ENCODE data around the gene C2CD4C.

C2CD4C gene

DNA sequence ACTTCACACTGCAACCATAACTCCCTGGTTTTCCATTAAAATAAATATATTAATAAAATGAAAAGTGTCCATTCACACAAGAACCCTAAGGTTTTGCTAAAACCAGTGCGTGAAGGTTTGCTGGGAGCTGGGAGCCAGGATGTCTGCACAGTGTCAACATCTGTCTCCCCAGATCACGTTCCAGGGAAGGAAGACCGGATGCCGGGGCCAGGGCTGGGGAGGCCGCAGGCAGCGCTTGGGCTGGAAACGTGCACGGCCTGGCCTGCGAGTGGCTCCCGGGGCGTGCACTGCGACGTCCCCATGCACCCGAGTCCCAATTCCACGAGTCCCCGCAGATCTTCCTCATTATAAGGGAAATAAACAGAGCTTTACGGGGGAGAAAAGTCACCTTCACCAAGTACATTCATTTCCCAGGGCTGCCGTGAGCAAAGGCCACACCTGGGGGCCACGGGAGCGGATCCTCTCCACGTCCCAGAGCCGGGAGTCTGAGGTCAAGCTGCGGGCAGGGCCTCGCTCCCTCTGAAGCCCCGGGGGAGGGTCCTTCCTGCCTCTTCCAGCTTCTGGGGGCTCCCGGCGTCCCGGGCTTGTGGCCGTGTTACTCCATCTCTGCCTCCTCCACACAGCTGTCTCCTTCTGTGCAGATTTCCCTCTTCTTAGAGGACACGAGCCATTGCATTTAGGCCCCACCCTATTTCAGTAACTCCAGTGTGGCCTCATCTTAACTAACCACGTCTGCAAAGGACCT is 39.0 kb upstream of the C2CD4C start:
- no peaks in the 10 kb centered on the region for H3K27me3 ChIP-seq (ENCODE audit: control insufficient read depth, insufficient read depth, low read length)
- H3K9ac ChIP-seq (ENCODE audit: low read depth, low read length): no peak overlapping the region
- H3K4me3 ChIP-seq (ENCODE audit: low read depth, low read length): no peak overlapping the region
- H3K36me3 ChIP-seq (ENCODE audit: control insufficient read depth, insufficient read depth, low read length): peaks cover 10% of the 10 kb centered on the region
- H3K9me3 ChIP-seq (ENCODE audit: control insufficient read depth, insufficient read depth, low read length): no peaks in the 10 kb centered on the region
- no peaks in the 10 kb centered on the region for H3K4me1 ChIP-seq (ENCODE audit: control insufficient read depth, insufficient read depth, low read length)

DNA sequence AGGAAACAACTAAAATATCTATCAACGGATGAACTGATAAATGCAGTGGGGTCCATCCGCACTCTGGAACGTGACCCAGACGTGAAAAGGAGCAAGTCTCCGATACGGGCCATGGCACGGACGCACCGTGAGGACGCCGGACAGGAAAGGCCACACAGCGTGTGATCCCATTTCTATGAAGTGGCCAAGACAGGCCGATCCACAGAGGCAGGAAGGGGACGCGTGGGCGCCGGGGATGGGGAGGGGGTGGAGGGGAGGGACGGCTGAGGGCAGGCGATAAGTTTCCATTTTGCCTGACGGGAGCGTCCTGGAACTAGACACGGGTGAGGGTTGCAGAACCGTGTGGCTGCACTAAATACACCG is 38.1 kb upstream of the C2CD4C start:
- Histone ChIP-seq H3K9me3 (ENCODE audit: control insufficient read depth, insufficient read depth, low read length) (no peaks in the 10 kb centered on the region), H3K4me1 (ENCODE audit: control insufficient read depth, insufficient read depth, low read length) (no peaks in the 10 kb centered on the region), H3K4me3 (ENCODE audit: low read depth, low read length) (no peak overlapping the region), H3K9ac (ENCODE audit: low read depth, low read length) (no peak overlapping the region), H3K27me3 (ENCODE audit: control insufficient read depth, insufficient read depth, low read length) (no peaks in the 10 kb centered on the region), H3K36me3 (ENCODE audit: control insufficient read depth, insufficient read depth, low read length) (peaks cover 10% of the 10 kb centered on the region)

DNA sequence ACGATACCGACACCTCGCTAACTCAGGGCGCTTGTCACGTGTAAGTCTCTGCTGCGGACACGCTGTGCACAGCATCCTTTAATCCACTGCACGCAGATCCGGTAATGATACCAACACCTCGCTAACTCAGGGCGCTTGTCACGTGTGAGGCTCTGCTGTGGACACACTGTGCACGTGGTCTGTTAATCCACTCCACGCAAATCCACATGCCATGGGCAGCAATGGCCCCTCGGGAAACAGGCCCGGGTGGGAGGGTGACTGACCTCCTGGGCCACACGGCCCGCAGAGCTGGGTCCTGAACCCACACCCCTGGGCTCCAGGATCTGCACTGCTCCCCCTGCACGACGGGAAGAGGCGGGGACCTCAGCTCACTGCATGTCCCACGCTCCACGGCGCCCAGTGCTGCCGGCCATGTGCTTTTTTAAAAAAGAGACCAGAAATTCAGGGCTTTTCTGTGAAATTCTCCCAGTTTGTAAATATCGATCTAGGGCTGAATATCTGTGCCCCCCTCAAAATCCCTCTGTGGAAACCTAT is 35.8 kb upstream of the C2CD4C start:
- Histone ChIP-seq H3K4me3 (ENCODE audit: low read depth, low read length) (no peak overlapping the region), H3K9ac (ENCODE audit: low read depth, low read length) (no peak overlapping the region), H3K36me3 (ENCODE audit: control insufficient read depth, insufficient read depth, low read length) (peaks cover 3% of the 10 kb centered on the region), H3K27me3 (ENCODE audit: control insufficient read depth, insufficient read depth, low read length) (no peaks in the 10 kb centered on the region), H3K4me1 (ENCODE audit: control insufficient read depth, insufficient read depth, low read length) (no peaks in the 10 kb centered on the region), H3K9me3 (ENCODE audit: control insufficient read depth, insufficient read depth, low read length) (no peaks in the 10 kb centered on the region)

DNA sequence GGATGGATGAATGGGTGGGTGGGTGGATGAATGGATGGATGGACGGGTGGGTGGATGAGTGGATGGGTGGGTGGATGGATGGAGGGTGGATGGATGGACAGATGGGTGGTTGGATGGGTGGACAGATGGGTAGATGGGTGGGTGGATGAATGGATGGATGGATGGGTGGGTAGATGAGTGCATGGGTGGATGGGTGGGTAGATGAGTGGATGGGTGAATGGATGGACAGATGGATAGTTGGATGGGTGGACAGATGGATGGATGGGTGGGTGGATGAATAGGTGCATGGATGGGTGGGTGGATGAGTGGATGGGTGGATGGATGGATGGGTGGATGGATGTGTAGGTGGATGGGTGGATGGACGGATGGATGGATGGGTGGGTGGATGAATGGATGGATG is 34.1 kb upstream of the C2CD4C start:
- Histone ChIP-seq H3K9me3 (ENCODE audit: control insufficient read depth, insufficient read depth, low read length) (no peaks in the 10 kb centered on the region), H3K4me1 (ENCODE audit: control insufficient read depth, insufficient read depth, low read length) (no peaks in the 10 kb centered on the region), H3K36me3 (ENCODE audit: control insufficient read depth, insufficient read depth, low read length) (peaks cover 2% of the 10 kb centered on the region), H3K4me3 (ENCODE audit: low read depth, low read length) (no peak overlapping the region), H3K27me3 (ENCODE audit: control insufficient read depth, insufficient read depth, low read length) (no peaks in the 10 kb centered on the region), H3K9ac (ENCODE audit: low read depth, low read length) (no peak overlapping the region)

DNA sequence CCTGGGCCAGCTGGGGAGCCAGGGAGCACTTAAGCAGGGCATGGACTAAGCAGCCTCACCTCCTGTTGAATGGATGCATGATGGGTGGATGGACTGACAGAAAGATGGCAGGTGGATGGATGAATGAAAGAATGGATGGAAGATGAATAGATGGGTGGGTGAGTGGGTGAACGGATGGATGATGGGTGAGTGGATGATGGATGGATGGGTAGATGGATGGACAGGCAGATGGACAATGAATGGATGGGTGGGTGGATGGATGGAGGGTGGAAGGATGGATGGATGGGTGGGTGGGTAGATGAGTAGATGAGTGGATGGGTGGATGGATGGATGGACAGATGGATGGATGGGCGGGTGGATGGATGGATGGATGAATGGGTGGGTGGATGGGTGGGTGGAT is 33.1 kb upstream of the C2CD4C start:
- Histone ChIP-seq H3K4me1 (ENCODE audit: control insufficient read depth, insufficient read depth, low read length) (no peaks in the 10 kb centered on the region), H3K9ac (ENCODE audit: low read depth, low read length) (no peak overlapping the region), H3K36me3 (ENCODE audit: control insufficient read depth, insufficient read depth, low read length) (no peaks in the 10 kb centered on the region), H3K9me3 (ENCODE audit: control insufficient read depth, insufficient read depth, low read length) (no peaks in the 10 kb centered on the region), H3K4me3 (ENCODE audit: low read depth, low read length) (no peak overlapping the region), H3K27me3 (ENCODE audit: control insufficient read depth, insufficient read depth, low read length) (no peaks in the 10 kb centered on the region)

DNA sequence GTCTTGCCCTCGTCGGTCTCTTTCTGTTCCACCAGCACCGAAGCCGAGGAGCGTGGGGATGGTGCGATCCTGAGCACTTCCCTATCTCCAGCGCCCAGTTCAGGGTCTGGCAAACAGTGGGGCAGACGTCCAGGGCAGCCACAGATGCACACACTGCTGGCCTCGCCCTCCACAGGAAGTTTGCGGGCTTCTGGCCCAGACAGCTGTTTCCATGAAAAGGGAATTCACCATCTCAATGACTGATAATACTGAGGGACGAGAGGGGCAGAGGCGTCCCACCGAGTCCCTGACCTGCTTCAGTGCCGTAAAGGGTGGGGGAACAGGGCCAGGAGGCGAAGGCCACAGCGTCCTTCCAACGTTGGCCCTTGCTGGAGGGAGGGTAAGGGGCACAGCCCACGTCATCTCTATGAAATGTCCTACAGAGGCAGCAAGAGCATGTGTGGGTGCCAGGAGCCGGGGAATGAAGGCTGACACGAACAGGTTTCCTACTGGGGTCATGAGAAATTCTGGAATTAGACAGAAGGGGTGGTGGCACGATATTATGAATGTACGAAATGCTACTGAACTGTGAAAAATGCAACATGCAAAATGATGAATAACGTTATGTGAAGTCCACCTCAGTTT is 32.4 kb upstream of the C2CD4C start:
- Histone ChIP-seq H3K36me3 (ENCODE audit: control insufficient read depth, insufficient read depth, low read length) (peaks cover 4% of the 10 kb centered on the region), H3K9ac (ENCODE audit: low read depth, low read length) (no peak overlapping the region), H3K4me3 (ENCODE audit: low read depth, low read length) (no peak overlapping the region), H3K9me3 (ENCODE audit: control insufficient read depth, insufficient read depth, low read length) (no peaks in the 10 kb centered on the region), H3K27me3 (ENCODE audit: control insufficient read depth, insufficient read depth, low read length) (no peaks in the 10 kb centered on the region), H3K4me1 (ENCODE audit: control insufficient read depth, insufficient read depth, low read length) (no peaks in the 10 kb centered on the region)

DNA sequence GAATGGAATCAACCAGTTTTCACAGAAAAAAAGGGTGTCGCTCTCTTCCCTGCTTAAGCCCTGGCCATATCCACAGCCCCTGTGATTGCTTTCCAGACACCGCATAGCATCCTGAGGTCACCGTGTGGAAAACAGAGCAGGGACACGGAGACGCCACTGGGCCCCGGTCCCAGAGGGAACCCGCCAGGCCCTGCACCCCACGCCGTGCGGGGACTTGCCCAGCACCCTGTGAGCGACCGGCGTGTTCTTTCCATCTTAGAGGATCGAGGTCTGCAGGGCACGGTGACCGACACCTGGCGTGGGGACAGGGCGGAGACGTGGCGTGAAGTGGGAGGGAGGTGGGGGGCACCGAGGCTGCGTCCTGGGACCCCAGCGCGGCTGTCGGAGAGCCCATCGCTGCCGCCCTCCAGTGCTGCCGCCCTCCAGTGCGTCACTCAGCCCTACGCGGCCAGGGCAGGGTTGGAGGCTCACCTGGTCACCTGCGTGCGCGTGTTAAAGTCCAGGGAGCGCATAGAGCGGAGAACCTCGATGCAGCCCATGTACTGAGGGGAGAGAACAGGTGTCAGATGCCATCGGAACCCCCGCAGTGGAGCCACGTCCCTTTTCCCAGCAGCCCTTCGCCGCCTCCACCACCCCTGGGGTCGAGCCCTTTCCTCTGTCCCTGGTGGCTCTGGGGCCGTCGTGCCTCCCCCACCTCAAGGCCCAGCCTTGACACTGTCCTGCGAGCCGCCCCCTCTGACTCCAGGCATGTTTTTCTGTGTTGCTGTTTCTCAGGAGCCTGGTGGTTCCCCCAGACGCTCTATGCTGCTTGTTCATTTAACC is 31.7 kb upstream of the C2CD4C start:
- no peaks in the 10 kb centered on the region for H3K27me3 ChIP-seq (ENCODE audit: control insufficient read depth, insufficient read depth, low read length)
- no peak overlapping the region for H3K9ac ChIP-seq (ENCODE audit: low read depth, low read length)

DNA sequence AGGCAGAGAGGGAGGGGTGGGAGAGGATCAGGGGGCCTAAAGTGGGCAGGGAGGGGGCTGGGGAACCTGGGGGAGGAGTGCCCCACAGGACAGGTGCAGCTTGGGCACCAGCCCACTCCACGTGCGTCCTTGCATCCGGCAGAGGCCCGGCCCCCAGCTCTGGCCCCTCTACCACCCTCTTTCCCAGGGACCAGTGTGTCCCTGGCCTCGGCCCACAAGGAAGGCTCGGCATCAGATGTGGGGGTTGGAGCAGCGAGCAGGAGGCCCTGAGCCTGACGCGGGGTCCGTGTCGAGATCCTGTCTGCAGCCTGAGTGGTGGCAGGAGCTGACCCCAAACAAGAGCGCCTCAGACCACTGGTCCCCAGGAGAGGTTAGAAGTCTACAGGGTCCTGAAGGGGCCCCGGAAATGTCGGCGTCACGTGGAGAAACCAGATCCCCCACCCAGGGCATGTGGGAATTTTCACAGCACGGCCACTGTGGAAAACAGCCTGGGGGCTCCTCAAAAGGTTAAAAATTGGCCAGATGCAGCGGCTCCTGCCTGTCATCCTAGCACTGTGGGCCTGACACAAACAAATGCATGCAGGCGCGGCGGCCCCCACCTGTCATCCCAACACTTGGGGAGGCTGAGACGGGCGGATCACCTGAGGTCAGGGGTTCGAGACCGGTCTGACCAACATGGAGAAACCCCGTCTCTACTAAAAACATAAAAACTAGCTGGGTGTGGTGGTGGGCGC is 30.4 kb upstream of the C2CD4C start:
- H3K27me3 ChIP-seq (ENCODE audit: control insufficient read depth, insufficient read depth, low read length): no peaks in the 10 kb centered on the region
- no peaks in the 10 kb centered on the region for H3K9me3 ChIP-seq (ENCODE audit: control insufficient read depth, insufficient read depth, low read length)
- H3K36me3 ChIP-seq (ENCODE audit: control insufficient read depth, insufficient read depth, low read length): peaks cover 12% of the 10 kb centered on the region
- H3K9ac ChIP-seq (ENCODE audit: low read depth, low read length): no peak overlapping the region
- H3K4me1 ChIP-seq (ENCODE audit: control insufficient read depth, insufficient read depth, low read length): no peaks in the 10 kb centered on the region
- no peak overlapping the region for H3K4me3 ChIP-seq (ENCODE audit: low read depth, low read length)

More for the DNA sequence above, 31.7 kb upstream of the C2CD4C start:
- H3K36me3 ChIP-seq (ENCODE audit: control insufficient read depth, insufficient read depth, low read length): peaks cover 4% of the 10 kb centered on the region
- H3K4me3 ChIP-seq (ENCODE audit: low read depth, low read length): no peak overlapping the region
- H3K4me1 ChIP-seq (ENCODE audit: control insufficient read depth, insufficient read depth, low read length): no peaks in the 10 kb centered on the region
- H3K9me3 ChIP-seq (ENCODE audit: control insufficient read depth, insufficient read depth, low read length): no peaks in the 10 kb centered on the region

DNA sequence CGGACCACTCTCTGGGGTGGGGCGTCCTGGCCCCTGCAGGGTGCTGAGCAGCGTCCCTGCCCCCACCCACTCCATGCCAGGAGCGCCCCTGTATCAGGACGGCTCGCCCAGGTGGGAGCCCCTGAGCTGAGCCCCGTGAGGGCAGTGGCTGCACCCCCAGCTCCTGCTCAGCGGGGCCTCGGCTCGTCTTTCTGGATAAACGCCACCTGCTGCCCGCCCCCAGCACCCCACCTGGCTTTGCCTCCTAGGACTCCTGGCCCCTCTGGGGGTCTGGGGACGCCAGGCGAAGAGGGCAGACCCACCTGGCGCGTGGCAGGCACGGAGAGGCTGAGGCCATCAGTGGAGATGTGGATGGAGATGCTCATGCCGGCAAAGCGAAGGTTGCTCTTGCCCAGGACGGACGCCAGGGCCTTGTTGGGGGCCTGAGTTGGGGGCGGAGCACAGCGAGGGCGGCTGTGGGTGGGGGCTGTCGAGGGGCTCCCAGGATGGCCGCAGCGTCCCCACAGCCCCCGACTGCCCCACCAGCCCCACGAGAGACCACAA is 29.5 kb upstream of the C2CD4C start:
- Histone ChIP-seq H3K9ac (ENCODE audit: low read depth, low read length) (no peak overlapping the region), H3K27me3 (ENCODE audit: control insufficient read depth, insufficient read depth, low read length) (no peaks in the 10 kb centered on the region), H3K4me1 (ENCODE audit: control insufficient read depth, insufficient read depth, low read length) (no peaks in the 10 kb centered on the region), H3K36me3 (ENCODE audit: control insufficient read depth, insufficient read depth, low read length) (peaks cover 16% of the 10 kb centered on the region), H3K9me3 (ENCODE audit: control insufficient read depth, insufficient read depth, low read length) (no peaks in the 10 kb centered on the region), H3K4me3 (ENCODE audit: low read depth, low read length) (no peak overlapping the region)

DNA sequence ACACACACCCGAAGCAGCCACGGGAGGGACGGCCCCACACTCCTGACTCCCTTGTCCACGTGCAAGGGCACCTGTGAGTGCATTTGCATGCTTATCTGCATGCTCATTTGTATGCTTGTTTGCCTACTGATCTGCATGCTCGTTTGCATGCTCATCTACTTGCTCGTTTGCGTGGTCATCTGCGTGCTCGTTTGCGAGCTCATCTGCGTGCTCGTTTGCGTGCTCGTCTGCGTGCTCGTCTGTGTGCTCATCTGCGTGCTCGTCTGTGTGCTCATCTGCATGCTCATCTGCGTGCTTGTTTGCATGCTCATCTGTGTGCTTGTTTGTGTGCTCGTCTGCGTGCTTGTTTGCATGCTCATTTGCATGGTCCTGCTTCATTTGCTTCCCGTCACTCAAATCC is 28.1 kb upstream of the C2CD4C start:
- H3K9me3 ChIP-seq (ENCODE audit: control insufficient read depth, insufficient read depth, low read length): no peaks in the 10 kb centered on the region
- no peaks in the 10 kb centered on the region for H3K27me3 ChIP-seq (ENCODE audit: control insufficient read depth, insufficient read depth, low read length)
- no peaks in the 10 kb centered on the region for H3K4me1 ChIP-seq (ENCODE audit: control insufficient read depth, insufficient read depth, low read length)
- no peak overlapping the region for H3K4me3 ChIP-seq (ENCODE audit: low read depth, low read length)
- peaks cover 16% of the 10 kb centered on the region for H3K36me3 ChIP-seq (ENCODE audit: control insufficient read depth, insufficient read depth, low read length)
- no peak overlapping the region for H3K9ac ChIP-seq (ENCODE audit: low read depth, low read length)

DNA sequence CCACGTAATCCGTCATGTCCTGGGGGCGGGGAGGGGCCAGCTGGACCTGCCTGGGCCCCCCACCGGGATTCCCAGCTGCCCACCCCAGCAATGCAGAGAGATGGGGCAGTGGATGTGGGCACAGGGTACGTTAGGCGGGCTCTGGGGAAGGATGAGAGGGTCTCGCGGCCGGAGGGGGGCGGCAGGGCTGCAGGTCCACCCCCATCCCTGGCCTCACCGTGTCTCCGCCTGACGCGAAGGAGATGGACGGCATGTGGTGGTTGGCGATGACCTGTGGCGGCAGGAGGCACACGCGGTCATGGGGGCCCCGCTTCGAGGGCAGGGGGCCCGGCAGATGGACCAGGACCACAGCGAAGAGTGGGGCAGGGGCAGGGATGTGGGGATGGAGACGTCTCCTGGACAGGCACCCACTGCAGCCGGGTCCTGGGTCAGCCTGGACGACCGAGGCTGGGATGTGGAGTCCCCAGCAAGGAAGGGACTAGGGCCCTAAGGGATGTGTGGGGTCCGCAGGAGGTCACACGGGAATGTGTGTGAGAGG is 27.5 kb upstream of the C2CD4C start:
- Histone ChIP-seq H3K27me3 (ENCODE audit: control insufficient read depth, insufficient read depth, low read length) (no peaks in the 10 kb centered on the region), H3K36me3 (ENCODE audit: control insufficient read depth, insufficient read depth, low read length) (peaks cover 16% of the 10 kb centered on the region), H3K4me3 (ENCODE audit: low read depth, low read length) (no peak overlapping the region), H3K4me1 (ENCODE audit: control insufficient read depth, insufficient read depth, low read length) (no peaks in the 10 kb centered on the region), H3K9me3 (ENCODE audit: control insufficient read depth, insufficient read depth, low read length) (no peaks in the 10 kb centered on the region), H3K9ac (ENCODE audit: low read depth, low read length) (no peak overlapping the region)
